Posterior cingulate gyrus (tissue), 11 donors: Measurements from ENCODE around the gene MC1R.
"Not testable (repeated sequence)": the region's sequence is repeated elsewhere in the genome, so short reads cannot be mapped to it uniquely, and the experiment has no call there.

Source experiments
- DNase-seq, 10 donors: peaks; one replicate each; pipeline versions ENCODE4 v3.0.0 to v3.0.0-alpha.2; 2020 to 2021; ENCODE audit warnings: mixed read lengths in 3 of 10
- intact Hi-C: fragments of 100-400 bp; cut with DNase I; formaldehyde crosslinking; loops from one replicate; pipeline ENCODE4 v1.15.1; 2023

Gene MC1R

GRCh38 chr16:89918453-89919347 is at the start of gene MC1R:
Gene MC1R (plus strand): TSS chr16:89918862. CDS start chr16:89919259, 397 bp downstream.
- no peak for DNase-seq
- intact Hi-C loops: no loop called here

- intact Hi-C loops: loop anchor here (5.0 kb wide), 1 partner anchor 53 kb away; the partner anchor contains the start of gene FANCA
- peak in 1 of 10 donors; percentile 70 for DNase-seq
Measured at GRCh38 chr16:89869911-89870310, 48.8 kb upstream of the MC1R start.

- intact Hi-C loops: loop anchor here (5.0 kb wide), 1 partner anchor 53 kb away; the partner anchor contains the start of gene FANCA
Measured at GRCh38 chr16:89870440-89870839, 48.2 kb upstream of the MC1R start.

GRCh38 chr16:89871895-89872294 is 46.8 kb upstream of the MC1R start:
- no peak for DNase-seq
- intact Hi-C loops: loop anchor here (5.0 kb wide), 1 partner anchor 55 kb away; the partner anchor contains the start of gene FANCA

More at GRCh38 chr16:89870440-89870839, 48.2 kb upstream of the MC1R start:
- DNase-seq: peak in 1 of 10 donors; percentile 57

GRCh38 chr16:89873109-89873971 is 45.3 kb upstream of the MC1R start, which contains the start of gene TCF25:
Gene TCF25 (plus strand): TSS chr16:89873592. CDS start chr16:89873668, 76 bp downstream.
- intact Hi-C loops: loop anchor here (5.0 kb wide), 1 partner anchor 56 kb away; the partner anchor contains the start of gene FANCA
- DNase-seq: peak; percentile 65 to 96 (median 75)

- intact Hi-C loops: loop anchor here (5.0 kb wide), 1 partner anchor 57 kb away; the partner anchor contains the start of gene FANCA
- peak; percentile 88 to 99 (median 94) for DNase-seq
Measured at GRCh38 chr16:89873972-89874689, 44.5 kb upstream of the MC1R start.

- DNase-seq, intact Hi-C loops: not testable (repeated sequence)
Measured at GRCh38 chr16:89879123-89879522, 39.5 kb upstream of the MC1R start.

- intact Hi-C loops: no loop called here
- no peak for DNase-seq
Measured at GRCh38 chr16:89880477-89881367, 37.9 kb upstream of the MC1R start.

GRCh38 chr16:89881368-89881730 is 37.3 kb upstream of the MC1R start:
- no peak for DNase-seq
- intact Hi-C loops: no loop called here

- intact Hi-C loops: no loop called here
- no peak for DNase-seq
Measured at GRCh38 chr16:89883346-89884040, 35.2 kb upstream of the MC1R start.

- DNase-seq: no peak
- intact Hi-C loops: no loop called here
Measured at GRCh38 chr16:89884041-89884421, 34.6 kb upstream of the MC1R start.

- intact Hi-C loops: no loop called here
- DNase-seq: no peak
Measured at GRCh38 chr16:89887243-89887642, 31.4 kb upstream of the MC1R start.

- DNase-seq: no peak
- intact Hi-C loops: no loop called here
Measured at GRCh38 chr16:89890200-89890599, 28.5 kb upstream of the MC1R start.

- DNase-seq: no peak
- intact Hi-C loops: no loop called here
Measured at GRCh38 chr16:89890886-89891657, 27.6 kb upstream of the MC1R start.

- intact Hi-C loops: no loop called here
- DNase-seq: no peak
Measured at GRCh38 chr16:89892055-89892630, 26.5 kb upstream of the MC1R start.

- DNase-seq: peak in 1 of 10 donors; percentile 60
- intact Hi-C loops: no loop called here
Measured at GRCh38 chr16:89892635-89893034, 26.0 kb upstream of the MC1R start.
